Measurements from ENCODE around the gene ZNF200. TPM values are rescaled to one million over a fixed set of nuclear protein-coding genes. Genes with fewer than 3 reads are reported as not detected.
"Not testable (repeated sequence)": the region's sequence is repeated elsewhere in the genome, so short reads cannot be mapped to it uniquely, and the experiment has no call there.

Gene ZNF200
- total RNA-seq, 1 donor from 2014 or later, result 8.2 TPM

GRCh38 chr16:3254309-3254708 lies 19.4 kb upstream of the ZNF200 start:
- no peak for DNase-seq (ENCODE audit: low read depth in 2 of 2)

- no peak for DNase-seq (ENCODE audit: low read depth in 2 of 2)
Measured at GRCh38 chr16:3252967-3253366, 18.0 kb upstream of the ZNF200 start.

- DNase-seq (ENCODE audit: low read depth in 2 of 2), result no peak
Measured at GRCh38 chr16:3249451-3249850, 14.5 kb upstream of the ZNF200 start.

- no peak for DNase-seq (ENCODE audit: low read depth in 2 of 2)
Measured at GRCh38 chr16:3249020-3249419, 14.1 kb upstream of the ZNF200 start.

DNA sequence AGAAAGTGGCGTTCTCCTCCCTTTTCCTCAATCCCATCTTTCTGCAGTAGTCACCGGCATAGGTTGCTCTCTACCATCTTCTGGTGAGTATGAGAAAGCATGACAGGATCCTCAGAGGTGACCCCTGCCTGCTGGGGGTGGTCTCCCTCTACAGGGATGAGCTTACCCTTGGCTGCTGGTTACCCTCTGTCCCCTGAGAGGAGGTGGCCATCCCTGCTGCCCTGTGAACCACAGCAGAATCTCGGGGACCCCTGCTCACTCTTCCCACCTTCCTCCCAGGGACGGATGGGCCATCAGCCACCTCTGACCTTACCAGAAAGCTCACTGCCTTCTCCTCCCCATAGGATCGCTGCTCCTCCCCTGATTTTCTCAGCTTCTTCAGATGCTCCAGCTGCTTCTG lies 13.6 kb upstream of the ZNF200 start:
- DNase-seq (ENCODE audit: low read depth in 2 of 2), result no peak

GRCh38 chr16:3246876-3247275 lies 11.9 kb upstream of the ZNF200 start:
- no peak for DNase-seq (ENCODE audit: low read depth in 2 of 2)

- no peak for DNase-seq (ENCODE audit: low read depth in 2 of 2)
Measured at GRCh38 chr16:3246002-3246401, 11.0 kb upstream of the ZNF200 start.

GRCh38 chr16:3243882-3244281 lies 8.9 kb upstream of the ZNF200 start:
- DNase-seq (ENCODE audit: low read depth in 2 of 2), result no peak

DNA sequence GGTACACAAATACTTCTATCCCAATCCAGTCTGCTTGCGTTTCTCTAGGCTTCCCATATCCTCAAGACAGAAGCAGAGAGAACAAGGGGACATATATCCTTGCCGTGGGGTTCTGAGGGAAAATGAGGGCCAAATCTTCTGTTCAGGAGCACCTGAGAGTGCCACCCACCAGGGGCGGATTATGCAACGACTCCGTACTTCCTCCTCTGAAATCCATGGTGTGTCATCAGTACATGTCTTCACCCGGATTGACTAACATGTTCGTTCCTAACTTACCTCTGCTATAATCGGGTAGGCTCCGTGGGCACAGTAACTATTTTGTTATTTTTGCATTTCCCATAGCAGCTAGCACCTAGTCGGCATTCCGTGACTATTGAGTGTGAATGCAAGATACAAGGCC lies 7.8 kb upstream of the ZNF200 start:
- no peak for DNase-seq (ENCODE audit: low read depth in 2 of 2)

DNA sequence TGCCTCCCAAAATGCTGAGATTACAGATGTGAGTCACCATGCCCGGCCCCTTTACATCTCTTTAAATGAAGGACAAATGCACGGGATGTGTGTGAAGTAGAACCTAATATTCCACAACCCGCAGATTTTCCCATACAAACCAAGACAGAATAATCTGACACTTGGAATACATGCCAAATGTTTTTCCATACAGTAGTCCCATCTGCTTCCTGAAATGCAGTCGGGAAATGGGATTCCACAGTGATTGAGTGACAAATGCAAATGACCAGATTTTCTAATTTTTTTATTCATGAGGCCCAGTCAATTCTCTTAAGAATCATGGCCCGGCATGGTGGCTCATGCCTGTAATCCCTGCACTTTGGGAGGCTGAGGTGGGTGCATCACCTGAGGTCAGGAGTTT lies 6.8 kb upstream of the ZNF200 start:
- no peak for DNase-seq (ENCODE audit: low read depth in 2 of 2)

GRCh38 chr16:3235856-3236669 lies 1.1 kb upstream of the ZNF200 start:
- DNase-seq (ENCODE audit: low read depth in 2 of 2), result no peak

- no peak for DNase-seq (ENCODE audit: low read depth in 2 of 2)
Measured at GRCh38 chr16:3234543-3234856, 458 bp downstream of the ZNF200 start.

- DNase-seq (ENCODE audit: low read depth in 2 of 2), result no peak
Measured at GRCh38 chr16:3223913-3224515, 10.9 kb downstream of the ZNF200 start.

DNA sequence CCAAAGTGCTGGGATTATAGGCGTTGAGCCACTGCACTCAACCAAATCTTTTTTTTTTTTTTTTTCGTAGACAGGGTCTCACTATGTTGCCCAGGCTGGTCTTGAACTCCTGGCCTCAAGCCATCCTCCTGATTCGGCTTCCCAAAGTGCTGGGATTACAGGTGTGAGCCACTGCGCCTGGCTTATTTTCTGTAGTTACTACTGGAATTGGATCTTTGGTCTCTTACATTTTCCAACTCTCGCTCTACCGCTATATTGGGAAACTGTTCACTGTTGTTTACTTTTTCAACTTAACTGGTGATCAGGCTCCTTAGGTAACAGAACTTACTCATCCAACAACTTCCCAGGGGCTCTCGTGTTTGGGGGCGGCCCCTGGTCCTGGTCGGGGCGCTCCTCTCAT lies 14.1 kb downstream of the ZNF200 start:
- DNase-seq (ENCODE audit: low read depth in 2 of 2), result no peak

GRCh38 chr16:3216263-3216640 lies 18.7 kb downstream of the ZNF200 start:
- DNase-seq (ENCODE audit: low read depth in 2 of 2), result no peak

GRCh38 chr16:3215601-3216262 lies 19.2 kb downstream of the ZNF200 start:
- DNase-seq (ENCODE audit: low read depth in 2 of 2), result no peak

GRCh38 chr16:3214904-3215600 lies 19.9 kb downstream of the ZNF200 start:
- DNase-seq (ENCODE audit: low read depth in 2 of 2), result no peak

- no peak for DNase-seq (ENCODE audit: low read depth in 2 of 2)
Measured at GRCh38 chr16:3212567-3212966, 22.4 kb downstream of the ZNF200 start.

- DNase-seq (ENCODE audit: low read depth in 2 of 2), result no peak
Measured at GRCh38 chr16:3212006-3212405, 23.0 kb downstream of the ZNF200 start.

DNA sequence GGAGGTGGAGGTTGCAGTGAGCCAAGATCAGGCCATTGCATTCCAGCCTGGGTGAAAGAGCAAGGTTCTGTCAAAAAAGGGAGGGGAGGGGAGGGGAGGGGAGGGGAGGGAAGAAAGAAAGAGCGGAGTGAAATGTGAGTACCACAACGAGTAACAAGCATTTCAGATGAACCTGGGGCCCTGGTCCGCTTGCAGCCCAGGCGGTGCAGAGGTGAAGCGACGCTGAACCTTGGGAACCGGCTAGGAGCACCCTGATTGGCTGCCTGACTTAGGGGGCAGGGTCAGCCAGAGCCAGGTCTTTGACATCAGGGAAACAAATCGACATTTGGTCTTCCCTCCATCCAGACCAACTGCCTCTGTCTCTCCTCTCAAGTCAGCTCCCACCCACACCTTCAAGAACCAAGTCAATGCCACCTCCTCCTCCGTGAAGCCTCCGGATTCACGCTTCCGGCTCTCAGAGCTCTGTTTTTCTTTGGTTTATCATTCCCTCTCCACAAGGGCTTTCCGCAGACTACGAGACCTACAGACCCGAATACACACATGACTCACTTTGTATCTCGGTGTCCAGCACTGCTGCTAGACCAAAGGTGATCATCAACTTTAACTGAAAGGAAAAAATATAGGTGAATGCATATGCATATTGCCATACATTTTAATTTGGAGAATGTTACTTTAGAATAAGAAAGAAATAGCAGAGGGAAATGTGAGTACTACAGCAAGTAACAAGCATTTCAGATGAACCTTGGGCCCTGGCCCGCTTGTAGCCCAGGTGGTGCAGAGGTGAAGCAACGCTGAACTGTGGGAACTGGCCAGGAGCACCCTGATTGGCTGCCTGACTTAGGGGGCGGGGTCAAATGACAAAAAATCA lies 27.6 kb downstream of the ZNF200 start:
- DNase-seq (ENCODE audit: low read depth in 2 of 2), result no peak

DNA sequence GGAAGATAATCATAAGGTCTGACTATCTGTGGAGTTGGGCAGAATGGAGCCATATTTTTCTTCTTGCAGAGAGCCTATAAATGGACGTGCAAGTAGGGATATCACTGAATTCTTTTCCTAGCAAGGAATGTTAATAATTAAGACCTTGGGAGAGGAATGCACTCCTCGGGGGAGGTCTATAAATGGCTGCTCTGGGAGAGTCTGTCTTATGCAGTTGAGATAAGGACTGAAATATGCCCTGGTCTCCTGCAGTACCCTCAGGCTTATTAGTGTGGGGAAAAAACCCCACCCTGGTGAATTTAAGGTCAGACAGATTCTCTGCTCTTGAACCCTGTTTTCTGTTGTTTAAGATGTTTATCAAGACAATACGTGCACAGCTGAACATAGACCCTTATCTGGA lies 29.0 kb downstream of the ZNF200 start:
- not testable (repeated sequence) for DNase-seq (ENCODE audit: low read depth in 2 of 2)

Measured in dermis microvascular lymphatic vessel endothelial cell (primary cell).